Measurements from ENCODE around the gene EIF5. TPM values are rescaled to one million over a fixed set of nuclear protein-coding genes. Genes with fewer than 3 reads are reported as not detected.

EIF5 gene
- 192 TPM for total RNA-seq

GRCh38 chr14:103333754-103334643, at the start of gene EIF5:
Gene EIF5, plus strand, starts transcription at chr14:103334237. Its CDS starts 1,624 bp downstream, at chr14:103335861.
- DNase-seq (ENCODE audit: low spot score): peak; percentile 99
- ATAC-seq: peak; percentile 83

GRCh38 chr14:103284574-103285467, 49.2 kb upstream of the EIF5 start:
- DNase-seq (ENCODE audit: low spot score): peak; percentile 65
- ATAC-seq: peak; percentile 81

DNA sequence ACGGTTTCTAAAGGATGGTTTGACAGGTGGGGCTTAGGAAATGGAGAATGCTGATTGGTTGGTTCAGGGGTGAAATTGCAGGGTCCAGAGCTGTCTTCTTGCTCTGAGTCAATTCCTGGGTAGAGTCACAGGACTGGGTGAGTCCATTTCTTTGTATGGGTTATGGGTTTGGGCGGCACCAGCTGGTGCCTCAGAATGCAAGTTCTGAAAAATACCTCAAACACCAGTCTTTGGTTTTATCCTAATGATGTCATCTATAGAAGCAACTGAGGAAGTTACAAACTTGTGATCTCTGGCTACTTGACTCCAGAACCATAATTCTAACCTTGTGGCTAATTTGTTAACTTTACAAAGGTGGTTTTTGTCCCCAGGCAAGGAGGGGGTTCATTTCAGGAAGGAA, 47.6 kb upstream of the EIF5 start:
- ATAC-seq (no peak), DNase-seq (ENCODE audit: low spot score) (no peak)

DNA sequence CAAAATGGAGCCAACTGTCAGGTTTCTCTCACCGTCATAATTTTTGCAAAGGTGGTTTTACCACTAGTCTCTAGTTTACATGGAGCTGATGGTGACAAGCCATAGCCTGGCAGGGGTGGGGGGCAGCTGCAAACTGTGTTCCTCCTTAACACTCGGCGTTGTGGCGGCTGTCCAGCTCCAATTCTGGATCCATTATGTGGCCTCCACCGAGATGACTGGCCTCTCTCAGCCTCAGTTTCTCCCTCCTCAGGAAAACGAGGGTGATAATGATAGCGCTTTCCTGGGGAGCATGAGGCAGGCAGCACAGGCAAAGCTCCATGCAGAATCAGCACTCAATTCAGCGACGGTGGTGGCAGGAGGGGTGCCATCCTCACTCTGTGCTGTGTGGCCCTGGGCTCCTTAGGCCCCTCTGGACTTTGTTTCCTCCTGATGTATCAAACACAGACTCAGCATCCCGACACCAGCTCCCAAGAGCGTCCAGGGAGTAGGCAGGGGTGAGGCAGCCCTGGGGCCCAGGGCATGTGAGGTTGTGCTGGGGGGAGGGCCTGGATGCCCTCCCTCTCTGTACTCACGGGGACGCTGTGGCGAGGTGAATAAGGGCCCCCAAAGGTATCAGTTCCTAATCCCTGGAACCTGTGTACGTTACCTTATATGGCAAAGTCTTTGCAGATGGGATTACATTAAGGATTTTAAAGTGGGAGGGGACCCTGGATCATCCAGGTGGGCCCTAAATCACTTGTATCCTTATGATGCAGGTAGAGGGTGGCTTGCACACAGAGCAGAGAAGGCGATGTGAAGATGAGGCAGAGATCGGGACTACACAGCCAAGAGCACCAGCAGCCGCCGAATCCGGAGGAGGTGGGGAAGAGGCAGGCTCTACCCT, 46.8 kb upstream of the EIF5 start:
- no peak for ATAC-seq

DNA sequence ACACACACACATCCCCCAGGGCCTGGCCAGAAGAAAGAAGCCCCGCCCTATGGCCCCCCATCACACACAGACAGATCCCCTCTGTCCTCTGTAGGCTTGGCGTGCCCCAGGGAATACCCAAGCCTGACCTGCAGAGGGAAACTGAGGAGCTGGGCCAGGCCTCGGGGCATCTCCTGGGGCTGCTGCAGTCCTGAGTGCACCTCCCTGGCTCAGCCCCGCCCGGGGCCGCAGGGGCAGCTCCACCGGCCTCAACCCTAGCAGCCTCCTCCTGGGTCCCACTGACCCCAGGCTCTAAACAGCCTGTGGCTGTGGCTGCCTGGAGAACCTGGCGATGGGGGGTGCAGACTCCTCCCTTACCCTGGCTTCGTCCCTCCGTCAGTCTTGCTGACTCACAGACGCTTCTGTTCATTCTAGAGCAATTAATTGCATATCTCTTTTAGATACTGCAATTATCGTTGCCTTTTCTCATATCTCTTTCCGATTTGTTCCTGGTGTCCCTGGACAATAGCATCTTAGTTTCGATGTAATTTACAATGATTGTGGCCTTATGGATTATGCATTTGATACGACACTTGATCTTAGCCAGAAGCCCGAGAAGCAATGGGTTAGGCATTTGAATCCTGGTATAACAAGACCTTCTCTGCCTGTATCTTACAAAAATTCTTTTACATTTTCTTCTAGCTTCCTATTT, 45.8 kb upstream of the EIF5 start:
- ATAC-seq (no peak), DNase-seq (ENCODE audit: low spot score) (peak; percentile 30)

More for the DNA sequence above, 46.8 kb upstream of the EIF5 start:
- DNase-seq (ENCODE audit: low spot score): peak; percentile 28

- DNase-seq (ENCODE audit: low spot score) (no peak), ATAC-seq (no peak)
Observed at GRCh38 chr14:103290056-103290455, 44.0 kb upstream of the EIF5 start.

DNA sequence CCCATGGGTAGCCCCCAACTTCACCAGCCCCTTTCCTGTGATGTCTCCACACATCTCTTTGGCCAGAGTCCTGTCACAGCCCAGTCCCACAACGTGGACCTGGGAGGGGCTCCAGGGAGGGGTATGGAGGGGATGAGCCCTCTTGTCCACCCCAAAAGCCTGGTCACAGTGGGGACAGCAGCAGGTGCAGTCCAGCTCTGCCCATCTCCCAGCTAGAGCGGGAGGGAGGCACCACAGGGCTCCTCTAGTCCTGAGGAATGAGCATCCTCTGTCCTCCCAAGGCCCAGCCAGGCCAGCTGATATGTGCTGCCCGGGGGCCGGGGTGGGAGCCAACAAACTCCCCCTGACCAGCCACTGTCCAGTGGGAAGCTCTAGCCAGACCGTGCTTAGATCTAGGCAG, 43.5 kb upstream of the EIF5 start:
- DNase-seq (ENCODE audit: low spot score) (no peak), ATAC-seq (no peak)

DNA sequence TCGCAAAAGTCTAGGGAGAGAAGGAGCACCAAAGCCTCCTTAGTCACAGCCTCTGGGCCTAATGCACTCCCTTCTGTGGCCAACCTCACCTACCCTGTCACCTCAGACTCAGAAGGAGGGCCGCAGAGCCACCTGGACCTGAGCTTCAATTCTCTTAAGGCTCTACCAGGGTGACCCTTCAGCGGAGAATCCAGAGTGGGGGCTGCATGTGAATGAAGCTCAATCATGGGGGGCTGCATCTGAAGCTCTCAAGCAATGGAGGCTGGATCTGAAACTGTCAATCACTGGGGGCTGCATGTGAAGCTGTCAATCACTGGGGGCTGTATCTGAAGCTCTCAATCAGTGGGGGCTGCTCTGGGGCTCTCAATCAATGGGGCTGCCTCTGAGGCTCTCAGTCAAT, 43.1 kb upstream of the EIF5 start:
- ATAC-seq (no peak), DNase-seq (ENCODE audit: low spot score) (no peak)

- ATAC-seq: peak; percentile 96
- peak; percentile 78 for DNase-seq (ENCODE audit: low spot score)
Observed at GRCh38 chr14:103292426-103293374, 41.3 kb upstream of the EIF5 start.

- DNase-seq (ENCODE audit: low spot score): no peak
- no peak for ATAC-seq
Observed at GRCh38 chr14:103293465-103293864, 40.6 kb upstream of the EIF5 start.

GRCh38 chr14:103294091-103294490, 39.9 kb upstream of the EIF5 start:
- ATAC-seq: no peak
- peak; percentile 41 for DNase-seq (ENCODE audit: low spot score)

GRCh38 chr14:103296007-103296406, 38.0 kb upstream of the EIF5 start:
- DNase-seq (ENCODE audit: low spot score): no peak
- no peak for ATAC-seq

DNA sequence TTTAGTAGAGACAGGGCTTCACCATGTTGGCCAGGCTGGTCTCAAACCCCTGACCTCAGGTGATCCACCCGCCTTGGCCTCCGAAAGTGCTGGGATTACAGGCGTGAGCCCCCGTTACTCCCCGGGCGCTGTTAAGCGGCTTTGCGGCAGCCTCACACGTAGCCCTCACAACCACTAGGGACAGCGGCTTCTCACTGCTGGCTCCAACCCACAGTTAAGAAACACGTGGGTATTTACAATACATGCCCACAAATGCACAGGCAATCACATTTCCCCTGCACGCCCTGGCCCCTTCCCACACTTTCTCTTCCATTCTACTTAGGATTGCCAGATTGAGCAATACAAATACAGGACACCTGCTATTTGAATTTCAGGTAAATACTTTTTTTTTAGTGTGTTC, 37.0 kb upstream of the EIF5 start:
- DNase-seq (ENCODE audit: low spot score) (peak; percentile 38), ATAC-seq (peak; percentile 49)

- peak; percentile 30 for ATAC-seq
- DNase-seq (ENCODE audit: low spot score): no peak
Observed at GRCh38 chr14:103298620-103299019, 35.4 kb upstream of the EIF5 start.

DNA sequence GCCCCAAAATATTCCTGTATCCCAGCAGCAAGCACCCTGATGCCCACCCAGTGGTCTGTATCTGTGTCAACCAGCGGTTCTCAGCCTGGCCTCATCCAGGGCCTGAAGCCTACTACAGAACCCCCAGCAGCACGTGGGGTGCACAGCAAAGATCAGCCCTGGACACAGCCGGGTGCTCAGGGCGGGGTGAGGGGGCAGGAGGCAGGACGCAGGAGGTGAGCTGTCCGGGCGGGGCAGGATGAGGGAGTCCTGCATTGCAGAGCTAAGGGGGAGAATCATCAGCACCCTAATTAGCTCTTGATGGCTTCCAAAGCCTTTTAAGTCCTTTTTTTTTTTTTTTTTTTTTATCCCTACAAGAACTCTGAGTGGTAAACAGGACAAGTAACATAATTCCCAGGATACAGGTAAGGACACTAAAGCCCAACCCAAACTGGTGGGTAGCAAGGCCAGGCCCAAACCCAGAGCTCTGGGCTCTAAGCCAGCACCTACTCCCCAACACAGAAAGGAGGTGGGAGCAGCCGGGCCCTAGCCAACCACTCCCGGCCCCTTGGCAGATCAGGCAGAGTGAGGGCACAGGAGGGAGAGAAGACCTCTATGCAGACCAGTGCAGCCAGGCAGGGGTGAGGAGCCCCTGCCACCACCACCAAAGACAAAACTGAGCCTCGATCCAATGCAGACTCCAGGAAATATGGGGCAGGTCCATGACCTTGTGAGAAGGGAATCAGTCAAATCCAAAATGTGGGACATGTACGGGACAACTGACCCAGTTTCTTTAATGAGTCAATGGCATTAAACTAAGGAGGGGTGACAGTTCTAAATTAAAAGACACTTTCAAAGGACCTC, 32.3 kb upstream of the EIF5 start:
- ATAC-seq (no peak), DNase-seq (ENCODE audit: low spot score) (no peak)

DNA sequence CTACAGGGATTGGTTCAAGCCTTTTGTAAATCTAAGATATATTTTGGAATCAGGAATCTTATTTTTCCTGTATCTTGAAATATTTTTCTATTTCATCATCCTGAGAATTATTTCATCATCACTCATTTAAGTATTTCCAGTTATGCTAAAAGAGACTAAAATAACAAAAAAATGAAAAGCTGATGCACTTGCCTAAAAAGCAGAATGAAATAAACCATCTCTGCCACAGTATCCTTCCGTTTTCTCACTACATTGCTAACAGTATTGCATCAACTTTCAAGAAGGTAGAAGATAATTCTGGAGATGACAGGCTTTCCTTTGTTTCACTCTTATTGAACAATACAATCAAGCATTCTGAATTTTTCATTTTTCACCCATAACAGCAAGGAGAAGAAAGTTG, 31.1 kb upstream of the EIF5 start:
- DNase-seq (ENCODE audit: low spot score) (no peak), ATAC-seq (no peak)

DNA sequence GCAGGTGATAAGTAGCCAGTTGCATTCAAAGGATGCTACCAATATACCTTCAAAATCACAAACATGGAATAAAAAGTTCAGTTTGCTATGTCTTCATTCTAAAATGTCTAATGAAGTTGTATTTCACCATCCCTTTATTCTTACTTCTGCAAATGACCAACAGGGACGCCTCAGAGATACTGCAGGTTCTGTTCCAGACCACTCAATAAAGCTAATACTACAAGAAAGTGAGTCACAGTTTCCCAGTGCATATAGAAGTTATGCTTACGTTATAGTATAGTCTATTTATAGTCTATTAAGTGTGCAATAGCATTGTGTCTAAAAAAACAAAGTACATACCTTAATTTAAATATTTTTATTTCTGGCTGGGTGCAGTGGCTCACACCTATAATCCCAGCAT, 29.3 kb upstream of the EIF5 start:
- no peak for ATAC-seq

More for the DNA sequence above, 29.3 kb upstream of the EIF5 start:
- no peak for DNase-seq (ENCODE audit: low spot score)

All from left lobe of liver (tissue), 2 donors.